ENCODE measurements around the gene TRHDE. TPM values are rescaled to one million over a fixed set of nuclear protein-coding genes. Genes with fewer than 3 reads are reported as not detected.

The TRHDE gene
- total and polyA plus RNA-seq, 2 donors (not counting 3 experiments of a cell fraction or from before 2014, with no cell fraction given) = not detected

DNA sequence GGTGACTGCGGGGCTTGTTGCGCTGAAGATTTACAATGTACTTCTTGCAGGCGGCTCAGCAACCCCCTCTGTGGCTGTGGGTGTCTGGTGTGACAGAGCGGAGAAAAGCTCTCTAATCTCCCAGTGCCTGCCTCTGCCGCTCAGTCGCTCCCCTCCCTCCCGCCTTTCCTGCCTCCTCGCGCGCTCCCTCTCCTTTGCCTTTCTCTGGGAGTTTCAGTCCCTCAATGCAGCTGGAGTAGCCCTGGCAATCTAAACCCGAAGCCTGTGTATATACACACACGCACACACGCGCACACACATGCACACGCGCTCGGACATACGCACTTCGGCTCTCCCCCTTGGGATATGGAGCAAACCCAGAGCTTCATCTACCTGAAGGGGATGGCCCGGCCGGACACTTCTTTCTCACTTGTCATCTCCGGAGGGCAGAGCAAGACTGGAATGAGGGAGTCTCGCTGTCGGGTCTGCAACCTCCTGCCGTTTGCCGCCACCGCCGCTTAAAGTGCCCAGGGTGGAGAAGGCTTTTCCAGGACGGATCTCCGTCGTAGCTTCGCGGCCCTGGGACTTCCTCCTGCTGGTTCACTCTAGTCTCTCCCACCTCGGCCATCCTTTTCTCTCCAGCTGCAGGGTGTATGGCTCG is 599 bp upstream of the TRHDE start:
- Histone ChIP-seq H3K4me1 (ENCODE audit: control insufficient read depth, extremely low read depth, insufficient read depth, low read length) (no peaks in the 10 kb centered on the region), H3K79me2 (ENCODE audit: control insufficient read depth, insufficient read depth, low read length) (no peaks in the 10 kb centered on the region), H3K4me3 (replicated peaks in 1 of 3; ENCODE audit: insufficient read depth in 1 of 3, low read depth in 1 of 3, low read length in 3 of 3) (peak overlapping the region in 2 of 3 experiments; percentile 33 to 38), H3K9me3 (replicated peaks; ENCODE audit: control insufficient read depth, insufficient read depth, low read length) (no peaks in the 10 kb centered on the region), H2AFZ (ENCODE audit: low read depth, low read length) (peak overlapping the region; percentile 24), H3K27me3 (ENCODE audit: control insufficient read depth in 2 of 2, insufficient read depth in 2 of 2, low read length in 2 of 2) (peaks cover 33 to 49% of the 10 kb centered on the region in 2 experiments), H3K27ac (ENCODE audit: insufficient read depth, low read depth, low read length) (no peak overlapping the region), H3K36me3 (ENCODE audit: control insufficient read depth in 2 of 2, extremely low read depth in 1 of 2, insufficient read depth in 2 of 2, low read length in 2 of 2) (no peaks in the 10 kb centered on the region), H3K4me2 (ENCODE audit: insufficient read depth, low read length) (peak overlapping the region; percentile 57), H3K9me1 (replicated peaks; ENCODE audit: control insufficient read depth, extremely low read depth, insufficient read depth, low read length) (no peaks in the 10 kb centered on the region), H3K9ac (replicated peaks; ENCODE audit: extremely low read depth, insufficient read depth, low read length) (no peak overlapping the region), H4K20me1 (replicated peaks; ENCODE audit: control insufficient read depth, extremely low read depth, insufficient read depth, low read length) (no peaks in the 10 kb centered on the region)
- BruUV-seq (replicated peaks) = no TSS peak
- DNase-seq (ENCODE audit: low read depth, low spot score) (peak; percentile 9), FAIRE-seq (no peak)
- dilution Hi-C loops (cut with MboI; ENCODE audit: extremely low pct_ligation_motif_present, low sequenced_read_pairs) (no loop called here), intact Hi-C loops (cut with micrococcal nuclease) (no loop called here)
- TF ChIP-seq EZH2 (IDR thresholded peaks at IDR 0.05; ENCODE audit: borderline replicate concordance, low read depth, low read length, severe bottlenecking) = peak; percentile 56
- TF ChIP-seq POLR2A (IDR thresholded peaks at IDR 0.05; ENCODE audit: low read depth, low read length) = no peak
- ChIA-PET CTCF (no interaction called here), POLR2A (no interaction called here)

DNA sequence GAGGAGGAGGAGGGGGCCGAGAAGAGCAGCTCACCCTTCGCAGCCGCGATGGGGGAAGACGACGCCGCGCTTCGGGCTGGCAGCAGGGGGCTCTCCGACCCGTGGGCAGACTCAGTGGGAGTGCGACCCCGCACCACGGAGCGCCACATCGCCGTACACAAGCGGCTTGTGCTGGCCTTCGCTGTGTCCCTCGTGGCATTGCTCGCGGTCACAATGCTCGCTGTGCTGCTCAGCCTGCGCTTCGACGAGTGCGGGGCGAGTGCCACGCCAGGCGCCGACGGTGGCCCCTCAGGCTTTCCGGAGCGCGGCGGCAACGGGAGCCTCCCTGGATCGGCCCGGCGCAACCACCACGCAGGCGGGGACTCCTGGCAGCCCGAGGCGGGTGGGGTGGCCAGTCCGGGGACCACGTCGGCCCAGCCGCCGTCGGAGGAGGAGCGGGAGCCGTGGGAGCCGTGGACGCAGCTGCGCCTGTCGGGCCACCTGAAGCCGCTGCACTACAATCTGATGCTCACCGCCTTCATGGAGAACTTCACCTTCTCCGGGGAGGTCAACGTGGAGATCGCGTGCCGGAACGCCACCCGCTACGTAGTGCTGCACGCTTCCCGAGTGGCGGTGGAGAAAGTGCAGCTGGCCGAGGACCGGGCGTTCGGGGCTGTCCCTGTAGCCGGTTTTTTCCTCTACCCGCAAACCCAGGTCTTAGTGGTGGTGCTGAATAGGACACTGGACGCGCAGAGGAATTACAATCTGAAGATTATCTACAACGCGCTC is 745 bp downstream of the TRHDE start:
- no peaks in the 10 kb centered on the region for H3K4me1 ChIP-seq (ENCODE audit: control insufficient read depth, extremely low read depth, insufficient read depth, low read length)
- no peak overlapping the region for H3K4me3 ChIP-seq (replicated peaks in 1 of 3; ENCODE audit: insufficient read depth in 1 of 3, low read depth in 1 of 3, low read length in 3 of 3)
- intact Hi-C loops (cut with micrococcal nuclease) = no loop called here
- H3K9ac ChIP-seq (replicated peaks; ENCODE audit: extremely low read depth, insufficient read depth, low read length) = no peak overlapping the region
- FAIRE-seq (no peak), DNase-seq (ENCODE audit: low read depth, low spot score) (no peak)
- no peak overlapping the region for H2AFZ ChIP-seq (ENCODE audit: low read depth, low read length)
- H3K79me2 ChIP-seq (ENCODE audit: control insufficient read depth, insufficient read depth, low read length) = no peaks in the 10 kb centered on the region
- no peak overlapping the region for H3K4me2 ChIP-seq (ENCODE audit: insufficient read depth, low read length)
- no peaks in the 10 kb centered on the region for H4K20me1 ChIP-seq (replicated peaks; ENCODE audit: control insufficient read depth, extremely low read depth, insufficient read depth, low read length)
- no peaks in the 10 kb centered on the region for H3K9me1 ChIP-seq (replicated peaks; ENCODE audit: control insufficient read depth, extremely low read depth, insufficient read depth, low read length)
- POLR2A ChIA-PET = no interaction called here
- H3K36me3 ChIP-seq (ENCODE audit: control insufficient read depth in 2 of 2, extremely low read depth in 1 of 2, insufficient read depth in 2 of 2, low read length in 2 of 2) = no peaks in the 10 kb centered on the region
- CTCF ChIA-PET = no interaction called here
- no peaks in the 10 kb centered on the region for H3K9me3 ChIP-seq (replicated peaks; ENCODE audit: control insufficient read depth, insufficient read depth, low read length)
- peaks cover 33 to 49% of the 10 kb centered on the region in 2 experiments for H3K27me3 ChIP-seq (ENCODE audit: control insufficient read depth in 2 of 2, insufficient read depth in 2 of 2, low read length in 2 of 2)
- no peak overlapping the region for H3K27ac ChIP-seq (ENCODE audit: insufficient read depth, low read depth, low read length)
- TF ChIP-seq CTCF (IDR thresholded peaks at IDR 0.05; ENCODE audit: extremely low read depth in 1 of 2, insufficient read depth in 1 of 2, low read depth in 1 of 2, low read length in 2 of 2) = no peak
- TF ChIP-seq EZH2 (IDR thresholded peaks at IDR 0.05; ENCODE audit: borderline replicate concordance, low read depth, low read length, severe bottlenecking) = peak; percentile 78
- BruUV-seq (replicated peaks) = no TSS peak
- dilution Hi-C loops (cut with MboI; ENCODE audit: extremely low pct_ligation_motif_present, low sequenced_read_pairs) = no loop called here
